Transverse colon (tissue), 3 donors: ENCODE results near the gene CCDC136.

Source experiments
- CTCF ChIP-seq, 5 experiments: fragments of 200-600 bp in 3 of 5; fragments of 450-650 bp in 2 of 5; sonication (generic) in 3 of 5; IDR thresholded peaks; 1 replicate in 2 of 5; 2 replicates in 3 of 5; pipeline ENCODE4 v1.5.1; 2016 to 2017; ENCODE audit warnings: antibody characterized with exemption in 5 of 5, inconsistent platforms in 3 of 5, mild to moderate bottlenecking in 2 of 5, moderate library complexity in 1 of 5
- POLR2A ChIP-seq: fragments of 450-650 bp; IDR thresholded peaks from one replicate; pipeline ENCODE4 v1.6.1; 2016; ENCODE audit warnings: antibody characterized with exemption, mild to moderate bottlenecking, moderate library complexity

GRCh38 chr7:128846781-128847444, 55.1 kb downstream of the CCDC136 start:
- TF ChIP-seq POLR2A (no peak), CTCF (IDR thresholded peaks at IDR 0.05) (no peak)
